OCI-LY7 (cell line): Measurements from ENCODE around the gene HSD3B2.

Source experiments
- CTCF ChIP-seq: fragments of 200-600 bp; sonication (generic); conservative IDR thresholded peaks from 2 replicates; pipeline ENCODE4 v1.5.1; 2014; ENCODE audit warnings: mild to moderate bottlenecking, antibody characterized with exemption, low read length, moderate library complexity, mixed read lengths
- EZH2phosphoT487 ChIP-seq: fragments of 200-600 bp; sonication (generic); IDR thresholded peaks from 2 replicates; pipeline ENCODE4 v1.6.1; 2018; ENCODE audit warnings: low read depth, borderline replicate concordance, mild to moderate bottlenecking, mixed run types, antibody characterized with exemption, low read length, moderate library complexity, mixed read lengths

DNA sequence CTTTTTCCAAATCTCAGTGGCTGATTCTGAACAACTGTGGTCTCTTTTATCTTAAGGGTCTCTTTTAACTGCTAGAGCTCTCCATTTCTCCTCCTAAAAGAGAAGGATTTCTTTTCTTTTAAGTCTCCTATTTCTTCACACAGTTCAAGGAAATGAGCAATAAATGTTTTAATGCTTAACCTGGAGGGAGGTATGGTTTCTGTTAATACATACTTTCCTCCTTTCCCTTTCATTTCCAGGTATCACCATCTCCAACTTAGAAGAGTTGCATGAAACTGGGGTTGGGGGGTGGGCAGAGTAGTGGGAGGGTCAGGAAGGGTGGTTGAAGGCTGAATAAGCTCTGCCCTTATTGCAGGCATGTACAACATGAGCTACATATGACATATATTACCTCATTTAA lies 31.4 kb downstream of the HSD3B2 start:
- no peak for TF ChIP-seq CTCF
- TF ChIP-seq EZH2phosphoT487 = no peak
